GM19324 (cell line): ENCODE data around the gene EIF1AD.
"Not testable (repeated sequence)": the region's sequence is repeated elsewhere in the genome, so short reads cannot be mapped to it uniquely, and the experiment has no call there.

Experiments
- ATAC-seq: cut with Tn5 transposase; IDR thresholded peaks from one replicate; pipeline ENCODE4 v1.9.1; 2021; ENCODE audit warnings: mild to moderate bottlenecking, moderate library complexity; ENCODE audit not compliant: unreplicated experiment, low FRiP score

The EIF1AD gene

GRCh38 chr11:66001942-66002647 is at the start of gene EIF1AD, which contains the start of gene BANF1:
TSS of gene EIF1AD (minus strand) at chr11:66002157. CDS start at chr11:66000389, 1,768 bp downstream.
TSS of gene BANF1 (plus strand) at chr11:66002503. CDS start at chr11:66003251, 748 bp downstream.
- ATAC-seq: peak; percentile 74

- no peak for ATAC-seq
Measured at GRCh38 chr11:66051371-66051765, 49.4 kb upstream of the EIF1AD start.

GRCh38 chr11:66050581-66051231 is 48.7 kb upstream of the EIF1AD start:
- no peak for ATAC-seq

- ATAC-seq: no peak
Measured at GRCh38 chr11:66048547-66049323, 46.8 kb upstream of the EIF1AD start, which contains the start of gene GAL3ST3. TSS of gene GAL3ST3 (minus strand) at chr11:66049161. CDS start at chr11:66045415, 3,746 bp downstream.

GRCh38 chr11:66047541-66048365 is 45.8 kb upstream of the EIF1AD start:
- no peak for ATAC-seq

- no peak for ATAC-seq
Measured at GRCh38 chr11:66046901-66047300, 44.9 kb upstream of the EIF1AD start.

GRCh38 chr11:66045177-66045639 is 43.3 kb upstream of the EIF1AD start:
- peak; percentile 47 for ATAC-seq

GRCh38 chr11:66044757-66045156 is 42.8 kb upstream of the EIF1AD start:
- ATAC-seq: no peak

GRCh38 chr11:66042996-66043906 is 41.3 kb upstream of the EIF1AD start:
- ATAC-seq: no peak

GRCh38 chr11:66042227-66042995 is 40.5 kb upstream of the EIF1AD start:
- no peak for ATAC-seq

GRCh38 chr11:66039765-66040164 is 37.8 kb upstream of the EIF1AD start:
- no peak for ATAC-seq

GRCh38 chr11:66037327-66037726 is 35.4 kb upstream of the EIF1AD start:
- ATAC-seq: no peak

GRCh38 chr11:66036334-66036710 is 34.4 kb upstream of the EIF1AD start:
- ATAC-seq: no peak

GRCh38 chr11:66035653-66036333 is 33.8 kb upstream of the EIF1AD start:
- no peak for ATAC-seq

GRCh38 chr11:66032957-66033735 is 31.2 kb upstream of the EIF1AD start:
- ATAC-seq: no peak

GRCh38 chr11:66026017-66026529 is 24.1 kb upstream of the EIF1AD start, which contains the start of gene CATSPER1:
TSS of gene CATSPER1 (minus strand) at chr11:66026479. CDS start at chr11:66026379, 100 bp downstream.
- no peak for ATAC-seq

GRCh38 chr11:66023186-66023440 is 21.2 kb upstream of the EIF1AD start:
- ATAC-seq: not testable (repeated sequence)
